ENCODE measurements around the gene TTC22. TPM values are rescaled to one million over a fixed set of nuclear protein-coding genes. Genes with fewer than 3 reads are reported as not detected.
A peak's percentile ranks its signal among the peaks of the same experiment; 100 is the strongest.

TTC22 gene
- total and polyA plus RNA-seq, 8 donors: 4.2 to 65.2 (median 21.6) TPM

GRCh38 chr1:54744696-54745095 is 56.4 kb downstream of the TTC22 start:
- TF ChIP-seq POLR2A (IDR thresholded peaks at IDR 0.05): no peak
- TF ChIP-seq POLR2AphosphoS5 (IDR thresholded peaks at IDR 0.05): no peak
- TF ChIP-seq CTCF (IDR thresholded peaks at IDR 0.05): no peak
- no peak for TF ChIP-seq EP300 (IDR thresholded peaks at IDR 0.05)
- Histone ChIP-seq H3K9me3 (no peaks in the 10 kb centered on the region), H3K4me3 (no peak overlapping the region), H3K27ac (no peak overlapping the region), H3K27me3 (no peaks in the 10 kb centered on the region), H3K4me1 (peaks cover 0 to 5% (median 0%) of the 10 kb centered on the region in 4 donors), H3K36me3 (peaks cover 21 to 52% (median 50%) of the 10 kb centered on the region in 4 donors)
- DNase-seq: no peak
- intact Hi-C loops (cut with DNase I; ENCODE audit: low total_unique reads): no loop called here
- 94 to 100% (median 96%) methylated on average over 3 of the region's 3 CpGs; no CpG with 5 or more reads in 1 of the 5 donors for WGBS, 5 donors

- Histone ChIP-seq H3K27ac (no peak overlapping the region), H3K4me1 (peaks cover 0 to 5% (median 0%) of the 10 kb centered on the region in 4 donors), H3K27me3 (no peaks in the 10 kb centered on the region), H3K4me3 (no peak overlapping the region), H3K36me3 (peaks cover 30 to 63% (median 61%) of the 10 kb centered on the region in 4 donors), H3K9me3 (no peaks in the 10 kb centered on the region)
- intact Hi-C loops (cut with DNase I; ENCODE audit: low total_unique reads): no loop called here
- 78 to 90% (median 83%) methylated on average over 8 to 12 of the region's 12 CpGs for WGBS, 5 donors
- DNase-seq: no peak
- no peak for TF ChIP-seq POLR2A (IDR thresholded peaks at IDR 0.05)
- TF ChIP-seq EP300 (IDR thresholded peaks at IDR 0.05): no peak
- no peak for TF ChIP-seq POLR2AphosphoS5 (IDR thresholded peaks at IDR 0.05)
- TF ChIP-seq CTCF (IDR thresholded peaks at IDR 0.05): no peak
Measured at GRCh38 chr1:54743416-54744226, 57.5 kb downstream of the TTC22 start.

GRCh38 chr1:54742282-54742681 is 58.8 kb downstream of the TTC22 start:
- TF ChIP-seq POLR2A (IDR thresholded peaks at IDR 0.05): no peak
- TF ChIP-seq CTCF (IDR thresholded peaks at IDR 0.05): no peak
- no peak for TF ChIP-seq POLR2AphosphoS5 (IDR thresholded peaks at IDR 0.05)
- no peak for TF ChIP-seq EP300 (IDR thresholded peaks at IDR 0.05)
- intact Hi-C loops (cut with DNase I; ENCODE audit: low total_unique reads): no loop called here
- Histone ChIP-seq H3K4me1 (peaks cover 0 to 5% (median 0%) of the 10 kb centered on the region in 4 donors), H3K4me3 (no peak overlapping the region), H3K36me3 (peaks cover 36 to 76% (median 74%) of the 10 kb centered on the region in 4 donors), H3K9me3 (no peaks in the 10 kb centered on the region), H3K27ac (no peak overlapping the region), H3K27me3 (no peaks in the 10 kb centered on the region)
- 56 to 74% (median 69%) methylated on average over 4 of the region's 4 CpGs for WGBS, 5 donors
- peak in 1 of 2 donors; percentile 56 for DNase-seq

- Histone ChIP-seq H3K27me3 (no peaks in the 10 kb centered on the region), H3K27ac (no peak overlapping the region), H3K9me3 (no peaks in the 10 kb centered on the region), H3K4me1 (peaks cover 0 to 5% (median 0%) of the 10 kb centered on the region in 4 donors), H3K4me3 (no peak overlapping the region), H3K36me3 (peaks cover 36 to 84% (median 82%) of the 10 kb centered on the region in 4 donors)
- 82 to 93% (median 87%) methylated on average over 4 of the region's 4 CpGs for WGBS, 5 donors
- intact Hi-C loops (cut with DNase I; ENCODE audit: low total_unique reads): no loop called here
- TF ChIP-seq EP300 (IDR thresholded peaks at IDR 0.05): no peak
- no peak for TF ChIP-seq POLR2A (IDR thresholded peaks at IDR 0.05)
- no peak for TF ChIP-seq CTCF (IDR thresholded peaks at IDR 0.05)
- no peak for TF ChIP-seq POLR2AphosphoS5 (IDR thresholded peaks at IDR 0.05)
- DNase-seq: no peak
Measured at GRCh38 chr1:54741531-54741930, 59.6 kb downstream of the TTC22 start.
